ENCODE measurements around the gene ACTL7A.

ACTL7A gene

DNA sequence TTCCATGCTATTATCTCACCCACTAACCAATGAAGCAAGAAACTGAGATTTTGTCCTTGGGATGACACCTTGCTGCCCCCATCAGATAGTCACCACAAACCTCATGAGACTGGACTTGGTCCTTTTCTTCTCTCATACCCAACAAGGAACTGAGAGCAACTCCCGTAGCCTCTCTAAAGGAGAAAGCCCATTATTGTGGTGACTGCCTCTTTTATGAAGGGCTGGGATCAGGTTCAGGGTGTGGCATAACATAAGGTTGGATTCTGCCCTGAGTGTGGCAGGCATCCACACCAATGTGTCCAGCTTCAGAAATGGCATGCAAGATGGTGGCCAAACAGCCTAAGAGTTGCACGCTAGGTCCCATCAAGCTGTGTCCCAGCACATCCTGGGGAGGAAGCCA lies 1.3 kb upstream of the ACTL7A start:
- no peak overlapping the region for H3K4me3 ChIP-seq (ENCODE audit: low read depth, low read length)
- no peaks in the 10 kb centered on the region for H3K9me3 ChIP-seq (ENCODE audit: control insufficient read depth, insufficient read depth, low read depth, low read length)
- H3K36me3 ChIP-seq (ENCODE audit: control insufficient read depth in 2 of 2, insufficient read depth in 1 of 2, low read length in 2 of 2), result no peaks in the 10 kb centered on the region
- H3K4me1 ChIP-seq (ENCODE audit: control insufficient read depth, insufficient read depth, low read length), result no peaks in the 10 kb centered on the region
- CTCF ChIA-PET, result interaction anchor here (1.0 kb wide), 1 partner anchor 83 kb away, joined by 5 read pairs; no protein-coding TSS in a partner anchor
- POLR2A ChIA-PET, result no interaction called here
- H3K27ac ChIP-seq (ENCODE audit: extremely low read depth, low read depth, low read length), result no peak overlapping the region
- TF ChIP-seq ZNF629 (tag by site-specific recombination; IDR thresholded peaks at IDR 0.05) (no peak), ZNF654 (tag by site-specific recombination; IDR thresholded peaks at IDR 0.05; ENCODE audit: low read depth) (no peak)
- TF ChIP-seq, protein P1, sequence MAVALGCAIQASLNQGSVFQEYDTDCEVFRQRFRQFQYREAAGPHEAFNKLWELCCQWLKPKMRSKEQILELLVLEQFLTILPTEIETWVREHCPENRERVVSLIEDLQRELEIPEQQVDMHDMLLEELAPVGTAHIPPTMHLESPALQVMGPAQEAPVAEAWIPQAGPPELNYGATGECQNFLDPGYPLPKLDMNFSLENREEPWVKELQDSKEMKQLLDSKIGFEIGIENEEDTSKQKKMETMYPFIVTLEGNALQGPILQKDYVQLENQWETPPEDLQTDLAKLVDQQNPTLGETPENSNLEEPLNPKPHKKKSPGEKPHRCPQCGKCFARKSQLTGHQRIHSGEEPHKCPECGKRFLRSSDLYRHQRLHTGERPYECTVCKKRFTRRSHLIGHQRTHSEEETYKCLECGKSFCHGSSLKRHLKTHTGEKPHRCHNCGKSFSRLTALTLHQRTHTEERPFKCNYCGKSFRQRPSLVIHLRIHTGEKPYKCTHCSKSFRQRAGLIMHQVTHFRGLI (tag by site-specific recombination; IDR thresholded peaks at IDR 0.05), result no peak

DNA sequence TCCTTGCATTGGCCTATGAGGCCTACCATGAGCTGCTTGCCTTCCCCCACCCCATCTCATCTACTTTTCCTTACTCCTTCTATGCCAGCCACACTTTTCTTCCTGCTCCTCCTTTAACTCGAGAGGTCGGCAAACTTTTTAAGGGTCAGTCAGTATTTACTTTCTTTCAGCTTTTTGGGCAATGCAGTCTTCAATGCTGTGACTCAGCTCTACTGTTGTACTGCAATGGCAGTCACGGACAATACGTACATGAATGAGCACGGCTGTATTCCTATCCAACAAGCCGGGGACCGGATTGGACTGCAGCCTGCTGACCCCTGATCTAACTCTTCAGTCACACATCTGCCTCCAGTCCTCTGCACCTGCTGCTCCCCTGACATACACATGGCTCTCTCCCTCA lies 602 bp upstream of the ACTL7A start:
- Histone ChIP-seq H3K9me3 (ENCODE audit: control insufficient read depth, insufficient read depth, low read depth, low read length) (no peaks in the 10 kb centered on the region), H3K4me1 (ENCODE audit: control insufficient read depth, insufficient read depth, low read length) (no peaks in the 10 kb centered on the region), H3K36me3 (ENCODE audit: control insufficient read depth in 2 of 2, insufficient read depth in 1 of 2, low read length in 2 of 2) (no peaks in the 10 kb centered on the region), H3K27ac (ENCODE audit: extremely low read depth, low read depth, low read length) (no peak overlapping the region), H3K4me3 (ENCODE audit: low read depth, low read length) (no peak overlapping the region)
- ChIA-PET CTCF (interaction anchor here (0.7 to 1.0 kb wide), 2 partner anchors 84 to 198 kb away, joined by 3 to 5 read pairs; no protein-coding TSS in a partner anchor), POLR2A (no interaction called here)
- TF ChIP-seq ZNF132 (tag by site-specific recombination; IDR thresholded peaks at IDR 0.05; ENCODE audit: borderline replicate concordance) (no peak), ZNF146 (tag by site-specific recombination; IDR thresholded peaks at IDR 0.05) (no peak), ZFP37 (tag by site-specific recombination; IDR thresholded peaks at IDR 0.05) (no peak), ZNF184 (tag by site-specific recombination; IDR thresholded peaks at IDR 0.05) (no peak), ZNF2 (tag by site-specific recombination; IDR thresholded peaks at IDR 0.05) (no peak), HOXD13 (CRISPR knock-in tag; IDR thresholded peaks at IDR 0.05; ENCODE audit: borderline replicate concordance) (no peak), YY1 (tag by site-specific recombination; IDR thresholded peaks at IDR 0.05) (no peak), ZNF19 (tag by site-specific recombination; IDR thresholded peaks at IDR 0.05; ENCODE audit: low read depth) (no peak), ZNF121 (tag by site-specific recombination; IDR thresholded peaks at IDR 0.05) (no peak)
- TF ChIP-seq, protein P2, sequence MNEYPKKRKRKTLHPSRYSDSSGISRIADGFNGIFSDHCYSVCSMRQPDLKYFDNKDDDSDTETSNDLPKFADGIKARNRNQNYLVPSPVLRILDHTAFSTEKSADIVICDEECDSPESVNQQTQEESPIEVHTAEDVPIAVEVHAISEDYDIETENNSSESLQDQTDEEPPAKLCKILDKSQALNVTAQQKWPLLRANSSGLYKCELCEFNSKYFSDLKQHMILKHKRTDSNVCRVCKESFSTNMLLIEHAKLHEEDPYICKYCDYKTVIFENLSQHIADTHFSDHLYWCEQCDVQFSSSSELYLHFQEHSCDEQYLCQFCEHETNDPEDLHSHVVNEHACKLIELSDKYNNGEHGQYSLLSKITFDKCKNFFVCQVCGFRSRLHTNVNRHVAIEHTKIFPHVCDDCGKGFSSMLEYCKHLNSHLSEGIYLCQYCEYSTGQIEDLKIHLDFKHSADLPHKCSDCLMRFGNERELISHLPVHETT (tag by site-specific recombination; IDR thresholded peaks at IDR 0.05), result no peak

GRCh38 chr9:108863891-108864290 lies 1.8 kb downstream of the ACTL7A start:
- no peak overlapping the region for H3K4me3 ChIP-seq (ENCODE audit: low read depth, low read length)
- no peaks in the 10 kb centered on the region for H3K4me1 ChIP-seq (ENCODE audit: control insufficient read depth, insufficient read depth, low read length)
- H3K36me3 ChIP-seq (ENCODE audit: control insufficient read depth in 2 of 2, insufficient read depth in 1 of 2, low read length in 2 of 2), result peaks cover 0 to 14% of the 10 kb centered on the region in 2 experiments; a peak in 1 of 3 replicates
- no peak overlapping the region for H3K27ac ChIP-seq (ENCODE audit: extremely low read depth, low read depth, low read length)
- CTCF ChIA-PET, result interaction anchor here (0.6 kb wide), 1 partner anchor 213 kb away, joined by 3 read pairs; no protein-coding TSS in a partner anchor
- POLR2A ChIA-PET, result no interaction called here
- no peaks in the 10 kb centered on the region for H3K9me3 ChIP-seq (ENCODE audit: control insufficient read depth, insufficient read depth, low read depth, low read length)
- TF ChIP-seq ZNF776 (tag by site-specific recombination; IDR thresholded peaks at IDR 0.05; ENCODE audit: borderline replicate concordance) (no peak), ZBTB1 (tag by site-specific recombination; IDR thresholded peaks at IDR 0.05) (no peak), ZNF169 (tag by site-specific recombination; IDR thresholded peaks at IDR 0.05) (no peak), ZNF112 (tag by site-specific recombination; IDR thresholded peaks at IDR 0.05) (no peak), ZNF677 (tag by site-specific recombination; IDR thresholded peaks at IDR 0.05) (no peak), KLF8 (tag by site-specific recombination; IDR thresholded peaks at IDR 0.05) (no peak), ZNF558 (tag by site-specific recombination; IDR thresholded peaks at IDR 0.05) (no peak), BCL11A (tag by site-specific recombination; IDR thresholded peaks at IDR 0.05; ENCODE audit: low read depth) (no peak), ZNF175 (tag by site-specific recombination; IDR thresholded peaks at IDR 0.05) (no peak), ZNF138 (tag by site-specific recombination; IDR thresholded peaks at IDR 0.05; ENCODE audit: borderline replicate concordance) (no peak)
- TF ChIP-seq, protein P2 (tag by site-specific recombination; IDR thresholded peaks at IDR 0.05), result no peak
- TF ChIP-seq, protein P1 (tag by site-specific recombination; IDR thresholded peaks at IDR 0.05), result no peak
- TF ChIP-seq, protein P3, sequence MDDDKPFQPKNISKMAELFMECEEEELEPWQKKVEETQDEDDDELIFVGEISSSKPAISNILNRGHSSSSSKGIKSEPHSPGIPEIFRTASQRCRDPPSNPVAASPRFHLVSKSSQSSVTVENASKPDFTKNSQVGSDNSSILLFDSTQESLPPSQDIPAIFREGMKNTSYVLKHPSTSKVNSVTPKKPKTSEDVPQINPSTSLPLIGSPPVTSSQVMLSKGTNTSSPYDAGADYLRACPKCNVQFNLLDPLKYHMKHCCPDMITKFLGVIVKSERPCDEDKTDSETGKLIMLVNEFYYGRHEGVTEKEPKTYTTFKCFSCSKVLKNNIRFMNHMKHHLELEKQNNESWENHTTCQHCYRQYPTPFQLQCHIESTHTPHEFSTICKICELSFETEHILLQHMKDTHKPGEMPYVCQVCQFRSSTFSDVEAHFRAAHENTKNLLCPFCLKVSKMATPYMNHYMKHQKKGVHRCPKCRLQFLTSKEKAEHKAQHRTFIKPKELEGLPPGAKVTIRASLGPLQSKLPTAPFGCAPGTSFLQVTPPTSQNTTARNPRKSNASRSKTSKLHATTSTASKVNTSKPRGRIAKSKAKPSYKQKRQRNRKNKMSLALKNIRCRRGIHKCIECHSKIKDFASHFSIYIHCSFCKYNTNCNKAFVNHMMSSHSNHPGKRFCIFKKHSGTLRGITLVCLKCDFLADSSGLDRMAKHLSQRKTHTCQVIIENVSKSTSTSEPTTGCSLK (tag by site-specific recombination; IDR thresholded peaks at IDR 0.05), result no peak

All from HEK293 (cell line).